ENCODE data around the gene CTBP2.

The CTBP2 gene

GRCh38 chr10:125017547-125018298 lies 142.6 kb downstream of the CTBP2 start:
- DNase-seq: no peak

- DNase-seq: no peak
Measured at GRCh38 chr10:125016611-125017202, 143.7 kb downstream of the CTBP2 start.

- no peak for DNase-seq
Measured at GRCh38 chr10:125016123-125016522, 144.2 kb downstream of the CTBP2 start.

GRCh38 chr10:125015356-125015944 lies 144.9 kb downstream of the CTBP2 start:
- DNase-seq: no peak

GRCh38 chr10:125014836-125015355 lies 145.5 kb downstream of the CTBP2 start:
- DNase-seq: no peak

- DNase-seq: no peak
Measured at GRCh38 chr10:125014086-125014830, 146.1 kb downstream of the CTBP2 start.

GRCh38 chr10:125013529-125013872 lies 146.9 kb downstream of the CTBP2 start:
- DNase-seq: no peak

- DNase-seq: no peak
Measured at GRCh38 chr10:125012851-125013528, 147.4 kb downstream of the CTBP2 start.

GRCh38 chr10:125011926-125012705 lies 148.2 kb downstream of the CTBP2 start:
- DNase-seq: no peak

GRCh38 chr10:125011171-125011925 lies 149.0 kb downstream of the CTBP2 start:
- DNase-seq: no peak

- no peak for DNase-seq
Measured at GRCh38 chr10:125010362-125010761, 150.0 kb downstream of the CTBP2 start.

- DNase-seq: no peak
Measured at GRCh38 chr10:125009661-125010161, 150.7 kb downstream of the CTBP2 start.

GRCh38 chr10:125008689-125009638 lies 151.4 kb downstream of the CTBP2 start:
- DNase-seq: no peak

- no peak for DNase-seq
Measured at GRCh38 chr10:125007436-125007835, 152.9 kb downstream of the CTBP2 start.

GRCh38 chr10:125006921-125007426 lies 153.4 kb downstream of the CTBP2 start:
- DNase-seq: no peak

GRCh38 chr10:125006188-125006680 lies 154.1 kb downstream of the CTBP2 start:
- DNase-seq: no peak

GRCh38 chr10:125005312-125006187 lies 154.8 kb downstream of the CTBP2 start:
- DNase-seq: no peak
